GM18909 (cell line): ENCODE data around the gene ATP1A3.

ENCODE experiments used
- ATAC-seq: cut with Tn5 transposase; IDR thresholded peaks from one replicate; pipeline ENCODE4 v1.9.1; 2021; ENCODE audit warnings: mild to moderate bottlenecking; ENCODE audit not compliant: unreplicated experiment, poor library complexity

Gene ATP1A3

GRCh38 chr19:41919948-41920712 is 73.9 kb downstream of the ATP1A3 start:
- no peak for ATAC-seq

GRCh38 chr19:41918653-41919244 is 75.3 kb downstream of the ATP1A3 start:
- no peak for ATAC-seq

GRCh38 chr19:41918095-41918494 is 75.9 kb downstream of the ATP1A3 start:
- no peak for ATAC-seq

- ATAC-seq: no peak
These were observed 76.4 kb downstream of the ATP1A3 start for GRCh38 chr19:41917676-41918075.
